Right ventricle myocardium inferior (tissue), 1 donor: ENCODE results near the gene GGT6. TPM values are rescaled to one million over a fixed set of nuclear protein-coding genes. Genes with fewer than 3 reads are reported as not detected.
"Not testable (repeated sequence)": the region's sequence is repeated elsewhere in the genome, so short reads cannot be mapped to it uniquely, and the experiment has no call there.

Experiments used
- ATAC-seq: fragments of 200-7000 bp; cut with Tn5 transposase; one replicate; pipeline ENCODE4 v1.9.1; 2020; ENCODE audit warnings: mild to moderate bottlenecking, moderate library complexity
- DNase-seq: peaks from one replicate; pipeline ENCODE4 v3.0.0; 2021; ENCODE audit errors: missing footprints
- intact Hi-C: fragments of 100-400 bp; cut with DNase I; formaldehyde crosslinking; loops from one replicate; pipeline ENCODE4 v1.11.0; 2022
- total RNA-seq: library from RNA; stranded (reverse); fragmentation: NEBNext Ultra II Directional; extraction: Animal tissue kit (Norgen Biotek cat#: 25700); gene quantifications from one replicate; pipeline ENCODE4 v1.2.1, GENCODE V29; 2021
- donor health status: DM: no; HTN: yes; CAD: no; lungs with severe emphysema.

The GGT6 gene
- total RNA-seq, 1 donor from 2014 or later, result 0.14 TPM

GRCh38 chr17:4594406-4594805 is 34.0 kb upstream of the GGT6 start:
- ATAC-seq (no peak), DNase-seq (no peak)
- intact Hi-C loops, result no loop called here

DNA sequence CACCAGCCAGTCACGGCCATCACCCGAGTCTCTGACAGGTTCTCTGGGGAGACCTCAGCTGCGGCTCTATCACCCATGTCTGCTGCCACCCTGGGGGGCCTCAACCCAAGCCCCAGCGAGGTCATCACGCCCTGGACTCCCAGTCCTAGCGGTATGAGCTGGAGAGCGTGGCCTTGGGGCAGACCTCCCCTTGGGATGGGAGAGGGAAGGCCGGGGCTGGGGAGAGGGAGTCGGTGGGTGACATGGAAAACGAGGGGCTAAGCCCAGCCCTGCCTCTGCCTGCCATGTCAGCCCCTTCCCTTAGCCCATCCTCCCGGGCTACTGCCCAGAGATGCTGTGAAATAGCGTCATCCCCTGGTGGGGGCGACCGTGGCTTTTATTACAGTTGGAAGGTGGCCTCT is 32.6 kb upstream of the GGT6 start:
- DNase-seq (peak; percentile 52), ATAC-seq (no peak)
- intact Hi-C loops, result no loop called here

- intact Hi-C loops, result no loop called here
- ATAC-seq (no peak), DNase-seq (peak; percentile 40)
Measured at GRCh38 chr17:4592240-4593005, 32.0 kb upstream of the GGT6 start.

DNA sequence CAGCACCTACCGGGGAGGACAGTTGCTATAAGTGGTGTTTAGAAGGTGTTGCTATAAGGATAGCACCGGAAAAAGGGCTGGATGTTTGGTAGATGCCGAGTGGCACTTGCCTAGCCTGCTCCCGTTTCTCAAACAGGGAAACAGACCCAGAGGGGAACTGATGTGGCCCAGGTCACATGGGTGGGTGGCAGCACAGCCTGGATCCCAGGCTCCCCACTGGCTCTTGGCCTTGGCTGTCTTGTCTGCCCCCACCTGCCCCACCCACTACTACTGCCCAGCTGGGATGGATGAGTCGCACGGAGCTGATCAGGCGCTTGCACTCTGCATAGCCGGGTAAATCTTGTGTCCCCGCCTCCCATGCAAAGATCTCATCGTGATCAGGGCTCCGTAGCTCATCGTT is 31.2 kb upstream of the GGT6 start:
- intact Hi-C loops, result no loop called here
- ATAC-seq, result no peak
- no peak for DNase-seq

DNA sequence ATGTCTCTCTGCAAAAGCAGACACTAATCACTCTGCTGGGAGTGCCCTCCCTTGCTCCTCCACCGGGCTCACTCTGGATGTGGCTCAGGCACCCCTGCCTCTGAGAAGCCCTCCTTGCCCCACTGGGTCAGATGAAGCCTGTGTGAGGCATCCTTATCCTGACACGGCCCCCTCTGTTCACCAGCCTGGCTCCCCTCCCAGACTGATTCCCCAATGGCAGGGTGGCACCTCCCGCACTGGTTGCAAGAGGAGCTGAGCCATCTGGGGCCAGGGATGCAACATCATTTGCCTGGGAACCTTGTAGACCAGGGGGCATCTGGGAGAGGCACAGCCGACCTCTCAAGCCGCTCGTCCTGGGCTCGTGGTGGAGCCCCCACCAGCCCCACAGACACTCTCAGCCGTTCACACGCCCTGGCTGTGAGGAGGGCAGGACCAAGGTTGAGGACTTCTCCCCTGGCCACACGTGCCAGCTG is 30.6 kb upstream of the GGT6 start:
- intact Hi-C loops, result no loop called here
- no peak for DNase-seq
- ATAC-seq, result no peak

DNA sequence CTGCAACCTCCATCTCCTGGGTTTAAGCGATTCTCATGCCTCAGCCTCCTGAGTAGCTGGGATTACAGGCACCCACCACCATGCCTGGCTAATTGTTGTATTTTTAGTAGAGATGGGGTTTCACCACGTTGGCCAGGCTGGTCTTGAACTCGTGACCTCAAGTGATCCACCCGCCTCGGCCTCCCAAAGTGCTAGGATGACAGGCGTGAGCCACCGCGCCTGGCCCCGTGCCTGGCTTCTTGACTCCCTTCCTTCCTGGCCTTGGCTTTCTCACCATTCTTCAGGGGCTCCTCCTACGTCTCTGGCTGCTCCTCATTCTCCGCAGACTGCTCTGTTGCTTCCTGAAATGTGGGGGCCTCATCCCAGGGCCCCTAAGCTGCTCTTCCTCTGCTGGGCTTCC is 29.7 kb upstream of the GGT6 start:
- ATAC-seq, intact Hi-C loops, DNase-seq: not testable (repeated sequence)

DNA sequence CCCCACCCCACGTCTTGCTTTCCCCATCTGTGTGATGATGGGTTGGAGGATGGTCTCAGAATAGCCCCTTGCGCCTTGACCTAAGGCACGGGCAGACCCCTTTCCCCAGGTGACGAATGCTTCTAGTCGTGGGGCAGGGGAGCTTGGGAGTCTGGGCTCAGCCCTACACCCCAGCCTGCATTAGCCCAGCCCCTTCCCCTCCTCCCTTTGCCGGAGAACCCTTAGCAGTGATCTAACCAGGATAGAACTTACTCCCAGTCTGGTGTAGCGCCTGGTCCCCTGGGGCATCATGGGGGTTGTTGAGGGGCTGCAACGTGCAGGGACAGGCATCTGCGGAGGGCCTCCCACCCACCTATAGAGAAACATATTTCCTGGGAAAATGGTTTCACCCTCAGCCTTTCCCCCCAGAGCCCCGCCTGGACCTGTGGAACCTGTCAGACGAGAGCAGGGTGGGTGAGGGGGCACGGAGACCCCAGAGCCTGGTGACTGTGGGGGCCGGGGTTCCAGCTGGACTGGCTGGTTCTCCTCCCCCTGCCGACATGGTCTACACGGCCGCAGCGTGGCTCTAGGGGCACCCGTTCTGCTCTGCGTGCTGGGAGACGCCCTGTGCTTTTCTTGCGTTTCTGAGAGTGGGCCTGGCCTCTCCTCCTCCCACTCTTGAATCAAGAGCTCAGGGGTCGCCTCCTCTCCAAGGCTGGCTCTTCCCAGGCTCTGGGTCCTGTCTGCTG is 28.7 kb upstream of the GGT6 start:
- intact Hi-C loops, result loop anchor here (5.0 kb wide), 1 partner anchor 33 kb away; no protein-coding TSS in a partner anchor
- ATAC-seq (no peak), DNase-seq (no peak)

- peak; percentile 4 for ATAC-seq
- intact Hi-C loops, result loop anchor here (5.0 kb wide), 1 partner anchor 34 kb away; no protein-coding TSS in a partner anchor
- no peak for DNase-seq
Measured at GRCh38 chr17:4588391-4588790, 28.0 kb upstream of the GGT6 start.

DNA sequence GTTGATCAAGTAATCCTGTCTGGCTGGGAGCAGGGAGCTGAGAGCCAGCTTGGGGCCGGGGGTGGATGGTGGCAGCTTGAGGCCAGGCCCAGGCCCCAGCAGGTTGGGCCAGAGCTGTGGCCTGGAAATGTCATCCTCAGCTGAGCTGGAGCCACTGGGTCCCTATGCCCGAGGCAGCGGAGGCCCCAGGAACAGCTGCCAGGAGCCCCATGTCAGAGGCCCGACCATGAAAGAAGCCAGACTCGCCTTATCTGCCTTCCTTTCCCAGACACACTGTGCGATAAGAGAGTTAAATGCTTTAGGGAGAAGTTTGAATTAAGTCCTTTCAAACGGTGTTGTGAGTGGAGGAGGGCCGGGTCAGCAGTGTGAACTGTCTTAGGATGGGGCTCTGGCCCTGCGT is 27.4 kb upstream of the GGT6 start:
- intact Hi-C loops, result loop anchor here (5.0 kb wide), 1 partner anchor 34 kb away; no protein-coding TSS in a partner anchor
- ATAC-seq (peak; percentile 46), DNase-seq (no peak)

DNA sequence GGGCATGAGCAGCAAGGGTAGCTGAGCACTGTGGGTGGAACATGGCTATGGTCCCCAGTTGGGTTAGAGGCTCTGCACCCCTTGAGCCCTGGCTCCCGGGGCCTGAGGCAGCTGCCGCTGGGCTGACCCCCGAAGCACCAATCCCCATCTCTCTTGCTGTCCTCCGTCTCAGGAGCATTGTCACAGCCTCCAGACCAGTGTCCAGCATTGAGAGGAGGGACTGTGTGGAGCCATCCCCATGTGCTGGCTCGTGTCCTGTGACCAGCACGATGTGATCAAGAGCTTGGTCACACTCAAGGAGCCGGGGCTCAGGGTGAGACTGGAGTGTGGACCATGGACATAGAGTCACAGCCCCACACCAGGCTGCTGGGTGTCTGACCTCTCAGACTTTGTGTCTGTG is 26.8 kb upstream of the GGT6 start:
- intact Hi-C loops, result loop anchor here (5.0 kb wide), 1 partner anchor 35 kb away; no protein-coding TSS in a partner anchor
- DNase-seq, result no peak
- ATAC-seq, result no peak

DNA sequence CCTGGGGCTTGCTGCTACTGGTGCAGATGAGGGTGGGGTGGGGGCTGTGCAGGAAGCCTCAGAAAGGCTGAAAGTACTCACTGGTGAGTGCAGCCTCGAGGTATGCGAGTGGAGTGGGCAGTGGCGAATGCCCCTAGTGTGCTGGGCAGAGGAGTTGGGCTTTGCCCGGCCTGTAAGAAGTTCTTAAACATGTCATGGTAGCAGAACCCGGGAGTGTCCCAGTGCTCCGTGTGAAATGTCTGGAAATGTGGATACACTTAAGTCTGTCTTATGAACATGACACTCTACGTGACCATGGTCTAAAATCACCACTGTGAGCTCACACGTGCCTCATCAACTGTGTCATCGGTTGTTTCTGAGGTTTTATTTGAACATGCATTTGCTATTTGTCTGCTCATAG is 25.7 kb upstream of the GGT6 start:
- ATAC-seq (no peak), DNase-seq (no peak)
- intact Hi-C loops, result loop anchor here (5.0 kb wide), 1 partner anchor 36 kb away; no protein-coding TSS in a partner anchor

GRCh38 chr17:4585638-4585994 is 25.2 kb upstream of the GGT6 start:
- DNase-seq, result no peak
- ATAC-seq, result no peak
- intact Hi-C loops, result loop anchor here (2.0 to 5.0 kb wide), 2 partner anchors 19 to 37 kb away; no protein-coding TSS in a partner anchor

DNA sequence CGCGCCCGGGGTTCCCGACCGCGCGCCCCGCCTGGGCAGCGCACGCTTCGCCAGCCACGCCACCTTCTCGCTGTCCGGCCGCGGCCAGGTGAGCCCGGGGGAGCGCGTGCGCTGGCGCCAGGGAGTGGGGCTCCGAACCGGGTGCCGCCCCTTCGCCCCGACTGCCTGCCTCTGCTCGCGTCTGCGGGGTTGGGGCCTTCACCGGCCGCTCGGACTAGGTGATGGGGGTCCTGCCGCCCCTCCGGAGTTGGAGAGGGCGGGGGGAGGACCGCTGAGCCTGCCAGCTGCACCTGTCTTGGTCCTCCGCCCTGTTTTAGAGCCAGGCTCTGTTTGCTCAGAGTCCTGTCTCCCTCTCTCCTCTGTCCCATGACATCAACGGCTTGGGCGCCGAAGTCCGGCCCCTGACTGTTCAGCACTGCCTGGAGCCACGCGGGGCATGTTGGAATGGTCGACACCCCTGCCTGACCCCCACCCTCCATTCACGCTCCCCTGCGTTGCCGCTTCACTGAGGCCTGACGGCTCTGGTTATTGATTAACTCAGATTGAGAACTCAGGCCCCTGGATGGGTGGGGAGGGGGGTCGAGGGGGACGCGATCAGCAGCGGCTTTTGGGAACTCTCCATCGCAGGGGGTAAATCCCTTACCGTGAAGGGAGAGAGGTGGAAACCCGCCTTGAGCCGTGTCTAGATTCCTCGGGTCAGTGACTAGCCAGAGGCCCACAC is 24.7 kb upstream of the GGT6 start:
- DNase-seq, result no peak
- peak; percentile 4 for ATAC-seq
- intact Hi-C loops, result loop anchor here (2.0 to 5.0 kb wide), 2 partner anchors 20 to 37 kb away; no protein-coding TSS in a partner anchor

DNA sequence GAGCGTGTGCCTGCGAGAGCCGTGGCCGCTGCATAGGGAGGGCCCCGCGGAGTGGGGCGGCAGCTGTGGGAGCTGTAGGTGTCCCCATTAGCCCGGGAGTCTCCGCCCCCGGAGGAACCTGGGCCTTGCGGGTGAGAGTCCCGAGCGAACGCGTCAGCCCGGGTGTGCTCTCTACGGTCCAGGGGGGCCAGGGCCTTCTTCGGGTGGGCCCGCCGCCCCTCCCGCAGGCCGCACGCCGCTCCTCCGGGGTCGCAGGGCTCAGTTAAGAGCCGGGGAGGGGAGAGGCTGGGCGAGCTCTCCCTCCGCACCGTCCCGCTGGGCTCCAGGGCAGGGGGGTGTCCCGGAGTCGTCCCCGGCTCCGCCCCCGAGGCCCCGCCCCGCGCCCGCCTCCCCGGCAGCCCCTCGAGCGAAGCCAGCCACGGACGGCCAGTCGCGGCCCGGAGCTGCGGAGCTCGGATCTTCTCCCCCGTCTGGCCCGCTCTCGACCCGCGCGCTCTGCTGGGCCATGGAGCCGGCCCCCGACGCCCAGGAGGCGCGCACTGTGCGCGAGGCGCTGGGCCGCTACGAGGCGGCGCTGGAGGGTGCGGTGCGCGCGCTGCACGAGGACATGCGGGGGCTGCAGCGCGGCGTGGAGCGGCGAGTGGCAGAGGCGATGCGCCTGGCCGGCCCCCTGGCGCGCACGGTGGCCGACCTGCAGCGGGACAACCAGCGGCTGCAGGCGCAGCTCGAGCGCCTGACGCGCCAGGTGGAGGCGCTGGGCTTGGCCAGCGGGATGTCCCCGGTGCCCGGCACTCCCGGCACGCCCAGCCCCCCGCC is 23.9 kb upstream of the GGT6 start, which contains the start of gene SMTNL2:
Gene SMTNL2 (plus strand): TSS at position 429 of the 816 bp plus-strand sequence. CDS start 77 bp downstream, at position 506.
- intact Hi-C loops, result loop anchor here (2.0 kb wide), 1 partner anchor 20 kb away; no protein-coding TSS in a partner anchor
- peak; percentile 84 for ATAC-seq
- DNase-seq, result no peak

DNA sequence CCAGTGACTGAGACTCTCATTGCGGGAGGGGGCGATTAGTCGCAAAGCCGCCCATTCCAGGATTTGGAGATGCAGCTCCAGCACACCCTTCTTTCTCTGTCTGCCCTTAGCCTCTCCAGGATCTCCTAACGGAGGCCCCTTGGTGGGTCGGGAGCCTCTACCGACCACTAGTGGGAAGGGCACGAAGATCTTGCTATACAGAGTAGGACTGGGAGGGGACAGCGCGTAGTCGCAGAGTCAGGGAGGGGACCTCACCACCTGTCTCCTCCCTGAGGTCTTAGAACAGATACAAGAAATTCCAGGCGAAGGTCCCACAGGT is 23.4 kb upstream of the GGT6 start:
- DNase-seq (no peak), ATAC-seq (peak; percentile 66)
- intact Hi-C loops, result loop anchor here (2.0 kb wide), 1 partner anchor 21 kb away; no protein-coding TSS in a partner anchor

GRCh38 chr17:4583206-4583605 is 22.8 kb upstream of the GGT6 start:
- DNase-seq (no peak), ATAC-seq (no peak)
- intact Hi-C loops, result no loop called here

DNA sequence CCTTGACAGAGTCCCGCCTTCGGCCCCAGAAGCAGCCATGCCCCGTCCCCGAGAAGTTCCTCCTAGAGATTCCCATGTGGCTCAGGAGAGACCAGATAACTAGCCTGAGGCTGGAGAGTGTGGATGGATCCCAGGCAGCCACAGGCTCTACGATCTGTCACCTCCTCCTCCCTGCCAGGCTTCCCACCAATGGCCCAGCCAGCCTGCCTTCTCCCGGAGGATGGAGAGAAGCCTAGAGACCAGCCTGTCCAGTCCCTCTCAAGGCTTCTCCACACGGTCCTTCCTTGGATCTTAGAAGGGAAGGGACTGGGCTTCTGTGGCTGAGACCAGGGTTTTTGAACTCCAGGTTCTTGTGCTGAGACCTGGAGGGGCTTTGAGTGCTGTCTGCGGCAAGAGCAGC is 22.3 kb upstream of the GGT6 start:
- ATAC-seq (no peak), DNase-seq (no peak)
- intact Hi-C loops, result no loop called here

- intact Hi-C loops, result no loop called here
- no peak for ATAC-seq
- DNase-seq, result no peak
Measured at GRCh38 chr17:4582101-4582501, 21.7 kb upstream of the GGT6 start.
